ENCODE measurements around the gene CACNG6. TPM values are rescaled to one million over a fixed set of nuclear protein-coding genes. Genes with fewer than 3 reads are reported as not detected.
A peak's percentile ranks its signal among the peaks of the same experiment; 100 is the strongest.

The CACNG6 gene
- total and polyA plus RNA-seq, 2 donors (not counting 1 experiment from before 2014, with no cell fraction given) = under 0.01 TPM; not detected in 1

DNA sequence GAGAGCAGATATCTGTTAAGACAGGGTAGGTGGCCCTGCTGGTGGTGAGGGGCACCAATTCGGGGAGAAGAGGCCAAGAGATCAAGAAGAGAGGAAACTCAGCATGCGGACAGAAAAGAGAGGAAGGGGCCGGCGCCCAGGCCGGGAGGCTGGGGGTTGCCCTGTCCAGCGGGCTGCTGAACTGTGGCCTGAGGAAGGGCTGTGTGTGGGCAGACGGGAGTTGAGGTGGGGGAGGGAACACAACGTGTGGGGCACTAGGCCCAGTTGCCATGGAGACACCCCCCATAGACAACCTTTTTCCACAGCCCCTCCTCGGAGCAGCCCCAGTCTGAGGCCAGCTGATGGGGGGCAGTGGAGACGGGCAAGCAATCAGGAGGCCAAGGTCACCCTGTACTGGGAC, 31.2 kb upstream of the CACNG6 start:
- Histone ChIP-seq H2AFZ (ENCODE audit: low read length) (no peak overlapping the region), H3K4me2 (ENCODE audit: extremely low read depth, insufficient read depth, low read length) (no peak overlapping the region), H3K9me3 (ENCODE audit: control insufficient read depth, insufficient read depth, low read depth, low read length) (no peaks in the 10 kb centered on the region), H4K20me1 (ENCODE audit: control insufficient read depth, extremely low read depth, insufficient read depth, low read length) (no peaks in the 10 kb centered on the region), H3K79me2 (ENCODE audit: control insufficient read depth, insufficient read depth, low read length) (no peaks in the 10 kb centered on the region), H3K27me3 (ENCODE audit: control insufficient read depth, insufficient read depth, low read length) (peaks cover 39% of the 10 kb centered on the region), H3K9ac (ENCODE audit: insufficient read depth, low read length) (no peak overlapping the region), H3K4me1 (ENCODE audit: control insufficient read depth, extremely low read depth, insufficient read depth, low read length) (no peaks in the 10 kb centered on the region), H3K27ac (ENCODE audit: insufficient read depth, low read length) (no peak overlapping the region), H3K36me3 (ENCODE audit: control insufficient read depth, insufficient read depth, low read length) (no peaks in the 10 kb centered on the region), H3K4me3 (replicated peaks in 1 of 4; ENCODE audit: control extremely low read depth in 1 of 4, insufficient read depth in 1 of 4, low read depth in 3 of 4, low read length in 4 of 4) (no peak overlapping the region)
- no peak for TF ChIP-seq CTCF (conservative IDR thresholded peaks at IDR 0.05 in 1 of 2, IDR thresholded peaks at IDR 0.05 in 1 of 2; ENCODE audit: low read depth in 1 of 2, low read length in 2 of 2)
- TF ChIP-seq EZH2 (IDR thresholded peaks at IDR 0.05; ENCODE audit: low read length, missing control alignments) = no peak
- DNase-seq (ENCODE audit: low read depth in 2 of 2) = no peak

- no peak overlapping the region for H3K9ac ChIP-seq (ENCODE audit: insufficient read depth, low read length)
- no peaks in the 10 kb centered on the region for H3K9me3 ChIP-seq (ENCODE audit: control insufficient read depth, insufficient read depth, low read depth, low read length)
- peaks cover 39% of the 10 kb centered on the region for H3K27me3 ChIP-seq (ENCODE audit: control insufficient read depth, insufficient read depth, low read length)
- H3K4me3 ChIP-seq (replicated peaks in 1 of 4; ENCODE audit: control extremely low read depth in 1 of 4, insufficient read depth in 1 of 4, low read depth in 3 of 4, low read length in 4 of 4) = peak overlapping the region in 1 of 4 experiments; percentile 7
- H3K4me2 ChIP-seq (ENCODE audit: extremely low read depth, insufficient read depth, low read length) = no peak overlapping the region
- no peaks in the 10 kb centered on the region for H3K4me1 ChIP-seq (ENCODE audit: control insufficient read depth, extremely low read depth, insufficient read depth, low read length)
- H2AFZ ChIP-seq (ENCODE audit: low read length) = no peak overlapping the region
- H3K79me2 ChIP-seq (ENCODE audit: control insufficient read depth, insufficient read depth, low read length) = no peaks in the 10 kb centered on the region
- no peaks in the 10 kb centered on the region for H4K20me1 ChIP-seq (ENCODE audit: control insufficient read depth, extremely low read depth, insufficient read depth, low read length)
- no peaks in the 10 kb centered on the region for H3K36me3 ChIP-seq (ENCODE audit: control insufficient read depth, insufficient read depth, low read length)
- H3K27ac ChIP-seq (ENCODE audit: insufficient read depth, low read length) = no peak overlapping the region
- no peak for DNase-seq (ENCODE audit: low read depth in 2 of 2)
- TF ChIP-seq EZH2 (IDR thresholded peaks at IDR 0.05; ENCODE audit: low read length, missing control alignments) (no peak), CTCF (conservative IDR thresholded peaks at IDR 0.05 in 1 of 2, IDR thresholded peaks at IDR 0.05 in 1 of 2; ENCODE audit: low read depth in 1 of 2, low read length in 2 of 2) (no peak)
Observed at GRCh38 chr19:53960886-53961285, 30.6 kb upstream of the CACNG6 start.

DNA sequence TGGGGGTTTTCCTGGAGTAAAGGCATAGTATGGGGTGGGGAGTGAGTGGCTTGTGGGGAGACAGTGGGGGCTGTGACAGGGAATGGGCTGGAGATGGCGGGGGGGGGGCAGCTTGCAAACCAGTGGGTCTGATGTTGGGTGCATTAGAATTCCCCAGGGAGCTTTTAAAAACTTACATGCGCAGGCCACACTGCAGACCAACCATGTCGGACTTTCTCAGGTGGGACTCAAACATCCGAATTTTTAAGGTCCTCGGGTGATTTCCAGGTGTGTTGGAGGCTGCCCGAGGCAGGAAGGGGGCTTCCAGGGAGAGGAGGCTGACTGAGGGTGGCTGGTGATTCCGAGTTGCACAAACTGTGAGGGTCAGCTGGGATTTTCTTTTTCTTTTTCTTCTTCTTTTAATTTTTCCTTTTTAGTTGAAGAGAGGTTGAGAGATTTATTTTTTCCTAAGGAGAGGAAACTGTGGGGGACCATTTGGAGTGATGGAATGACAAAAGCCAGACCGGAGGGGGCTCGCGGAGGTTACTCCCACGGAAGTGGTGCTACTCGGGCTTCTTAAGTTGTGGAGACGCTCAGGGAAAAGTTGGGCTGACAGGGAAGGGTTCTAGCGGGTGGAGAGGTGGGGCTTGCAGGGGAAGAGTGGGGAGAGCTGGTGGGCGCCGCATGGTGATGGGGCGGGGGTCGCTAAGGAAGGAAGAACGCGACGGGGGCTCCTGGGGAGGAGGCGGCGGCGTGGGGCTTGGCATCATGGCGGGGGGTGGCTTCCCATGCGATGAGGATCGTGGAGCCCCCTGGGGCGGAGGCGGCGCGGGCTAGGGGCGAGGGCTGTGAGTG, 29.7 kb upstream of the CACNG6 start:
- TF ChIP-seq EZH2 (IDR thresholded peaks at IDR 0.05; ENCODE audit: low read length, missing control alignments) = peak; percentile 64
- TF ChIP-seq CTCF (conservative IDR thresholded peaks at IDR 0.05 in 1 of 2, IDR thresholded peaks at IDR 0.05 in 1 of 2; ENCODE audit: low read depth in 1 of 2, low read length in 2 of 2) = no peak
- H3K4me1 ChIP-seq (ENCODE audit: control insufficient read depth, extremely low read depth, insufficient read depth, low read length) = no peaks in the 10 kb centered on the region
- H3K4me3 ChIP-seq (replicated peaks in 1 of 4; ENCODE audit: control extremely low read depth in 1 of 4, insufficient read depth in 1 of 4, low read depth in 3 of 4, low read length in 4 of 4) = peak overlapping the region in 1 of 4 experiments; percentile 20
- H4K20me1 ChIP-seq (ENCODE audit: control insufficient read depth, extremely low read depth, insufficient read depth, low read length) = no peaks in the 10 kb centered on the region
- no peak overlapping the region for H3K4me2 ChIP-seq (ENCODE audit: extremely low read depth, insufficient read depth, low read length)
- H3K9ac ChIP-seq (ENCODE audit: insufficient read depth, low read length) = no peak overlapping the region
- no peaks in the 10 kb centered on the region for H3K79me2 ChIP-seq (ENCODE audit: control insufficient read depth, insufficient read depth, low read length)
- peaks cover 39% of the 10 kb centered on the region for H3K27me3 ChIP-seq (ENCODE audit: control insufficient read depth, insufficient read depth, low read length)
- no peak overlapping the region for H3K27ac ChIP-seq (ENCODE audit: insufficient read depth, low read length)
- no peak overlapping the region for H2AFZ ChIP-seq (ENCODE audit: low read length)
- peak in 1 of 2 donors; percentile 24 for DNase-seq (ENCODE audit: low read depth in 2 of 2)
- no peaks in the 10 kb centered on the region for H3K9me3 ChIP-seq (ENCODE audit: control insufficient read depth, insufficient read depth, low read depth, low read length)
- no peaks in the 10 kb centered on the region for H3K36me3 ChIP-seq (ENCODE audit: control insufficient read depth, insufficient read depth, low read length)
